Thyroid gland (tissue), 4 donors: ENCODE results near the gene SLX4. TPM values are rescaled to one million over a fixed set of nuclear protein-coding genes. Genes with fewer than 3 reads are reported as not detected.
"Not testable (repeated sequence)": the region's sequence is repeated elsewhere in the genome, so short reads cannot be mapped to it uniquely, and the experiment has no call there.

ENCODE experiments used
- DNase-seq, 2 donors: peaks; one replicate each; pipeline ENCODE4 v3.0.0-alpha.2; 2019
- H3K27ac ChIP-seq, 3 donors: fragments of 200-600 bp; sonication (generic); 1 replicate in 2 of 3; 2 replicates in 1 of 3; pipeline ENCODE4 v1.5.1; 2016 to 2019; ENCODE audit warnings: mild to moderate bottlenecking in 1 of 3, moderate library complexity in 1 of 3
- H3K27me3 ChIP-seq: fragments of 200-600 bp; sonication (generic); one replicate; pipeline ENCODE4 v1.5.1; 2019
- H3K36me3 ChIP-seq, 2 donors: fragments of 200-600 bp; sonication (generic); one replicate each; pipeline ENCODE4 v1.5.1; 2016 to 2019
- H3K4me1 ChIP-seq, 2 donors: fragments of 200-600 bp; sonication (generic); one replicate each; pipeline ENCODE4 v1.5.1; 2017 to 2019
- H3K4me3 ChIP-seq, 3 donors: fragments of 200-600 bp; sonication (generic); replicated peaks in 1 of 3; 1 replicate in 2 of 3; 2 replicates in 1 of 3; pipeline ENCODE4 v1.5.1; 2016; ENCODE audit warnings: mild to moderate bottlenecking in 1 of 3
- H3K9me3 ChIP-seq: fragments of 200-600 bp; sonication (generic); one replicate; pipeline ENCODE4 v1.5.1; 2017
- CTCF ChIP-seq, 6 experiments: fragments of 200-600 bp in 3 of 6; fragments of 450-650 bp in 3 of 6; sonication (generic) in 3 of 6; IDR thresholded peaks; one replicate each; pipeline ENCODE4 v1.5.1; 2016 to 2019; ENCODE audit warnings: antibody characterized with exemption in 6 of 6, mild to moderate bottlenecking in 2 of 6, inconsistent platforms in 1 of 6, moderate library complexity in 1 of 6
- POLR2A ChIP-seq, 2 donors: fragments of 450-650 bp; IDR thresholded peaks; one replicate each; pipeline ENCODE4 v1.6.1; 2017; ENCODE audit warnings: antibody characterized with exemption in 2 of 2, mild to moderate bottlenecking in 2 of 2, moderate library complexity in 1 of 2
- WGBS, 2 donors: methylation state at CpG; one replicate each; pipeline ENCODE4 v1.1.5; 2017; 5-methylcytosine and 5-hydroxymethylcytosine counted together
- intact Hi-C: fragments of 100-400 bp; cut with DNase I; formaldehyde crosslinking; loops from one replicate; pipeline ENCODE4 v1.15.1; 2023
- total RNA-seq, 4 donors: library from RNA; depleted of rRNA; stranded (reverse); fragments of >200 nt; gene quantifications; one replicate each; pipeline ENCODE4 v1.2.3, GENCODE V29; 2016

Gene SLX4
- total RNA-seq, 4 donors from 2014 or later = 2.7 to 4.9 (median 4.5) TPM

GRCh38 chr16:3612510-3613466 lies 1.4 kb upstream of the SLX4 start:
- TF ChIP-seq CTCF (IDR thresholded peaks at IDR 0.05) = no peak
- H3K27me3 ChIP-seq = no peaks in the 10 kb centered on the region
- no peak for DNase-seq
- H3K9me3 ChIP-seq = no peaks in the 10 kb centered on the region
- intact Hi-C loops = no loop called here
- no peak overlapping the region for H3K27ac ChIP-seq
- H3K4me3 ChIP-seq = peak overlapping the region in 1 of 3 donors; percentile 83
- WGBS, 2 donors = 83 to 84% methylated on average over 34 of the region's 34 CpGs
- no peaks in the 10 kb centered on the region for H3K36me3 ChIP-seq
- peaks cover 14 to 21% of the 10 kb centered on the region in 2 donors for H3K4me1 ChIP-seq

- intact Hi-C loops = no loop called here
- Histone ChIP-seq H3K4me3 (peak overlapping the region; percentile 69 to 94 (median 83)), H3K27ac (peak overlapping the region in 2 of 3 donors; percentile 59 to 69), H3K9me3 (no peaks in the 10 kb centered on the region), H3K4me1 (peaks cover 14 to 21% of the 10 kb centered on the region in 2 donors), H3K36me3 (no peaks in the 10 kb centered on the region), H3K27me3 (no peaks in the 10 kb centered on the region)
- DNase-seq = no peak
- 3% methylated on average over 8 to 9 of the region's 10 CpGs for WGBS, 2 donors
- TF ChIP-seq CTCF (IDR thresholded peaks at IDR 0.05) = no peak
- TF ChIP-seq POLR2A (IDR thresholded peaks at IDR 0.05) = no peak
Measured at GRCh38 chr16:3610698-3611145, 684 bp downstream of the SLX4 start.

GRCh38 chr16:3609895-3610697 lies 1.3 kb downstream of the SLX4 start:
- 56 to 57% methylated on average over 14 of the region's 14 CpGs for WGBS, 2 donors
- no peak for TF ChIP-seq CTCF (IDR thresholded peaks at IDR 0.05)
- no peak for TF ChIP-seq POLR2A (IDR thresholded peaks at IDR 0.05)

GRCh38 chr16:3608976-3609375 lies 2.4 kb downstream of the SLX4 start:
- 95 to 96% methylated on average over 13 of the region's 13 CpGs for WGBS, 2 donors
- H3K27ac ChIP-seq, H3K4me3 ChIP-seq, DNase-seq, intact Hi-C loops, H3K27me3 ChIP-seq, H3K9me3 ChIP-seq, H3K36me3 ChIP-seq: not testable (repeated sequence)
- H3K4me1 ChIP-seq = peaks cover 14 to 21% of the 10 kb centered on the region in 2 donors

More at GRCh38 chr16:3609895-3610697, 1.3 kb downstream of the SLX4 start:
- no peak overlapping the region for H3K4me3 ChIP-seq
- no peaks in the 10 kb centered on the region for H3K27me3 ChIP-seq
- intact Hi-C loops = no loop called here
- no peaks in the 10 kb centered on the region for H3K9me3 ChIP-seq
- H3K4me1 ChIP-seq = peaks cover 14 to 21% of the 10 kb centered on the region in 2 donors
- H3K27ac ChIP-seq = peak overlapping the region in 1 of 3 donors; percentile 7
- DNase-seq = peak in 1 of 2 donors; percentile 11
- H3K36me3 ChIP-seq = no peaks in the 10 kb centered on the region

GRCh38 chr16:3608069-3608468 lies 3.3 kb downstream of the SLX4 start:
- no peak for DNase-seq
- intact Hi-C loops = no loop called here
- no peak for TF ChIP-seq POLR2A (IDR thresholded peaks at IDR 0.05)
- Histone ChIP-seq H3K27ac (no peak overlapping the region), H3K27me3 (no peaks in the 10 kb centered on the region), H3K9me3 (no peaks in the 10 kb centered on the region), H3K4me1 (peaks cover 11 to 21% of the 10 kb centered on the region in 2 donors), H3K4me3 (no peak overlapping the region), H3K36me3 (peaks cover 0 to under 1% of the 10 kb centered on the region in 2 donors)
- WGBS, 2 donors = 95% methylated on average over 5 of the region's 5 CpGs
